NT2/D1 (cell line): Measurements from ENCODE around the gene TMEM178A.

Source experiments
- SUZ12 ChIP-seq: IDR thresholded peaks from 2 replicates; pipeline ENCODE4 v1.6.1; 2011; ENCODE audit not compliant: insufficient read length, insufficient read depth; ENCODE audit errors: extremely low read depth
- YY1 ChIP-seq: IDR thresholded peaks from 2 replicates; pipeline ENCODE4 v1.6.1; 2011; ENCODE audit not compliant: insufficient read length, insufficient read depth

GRCh38 chr2:39649511-39649910 is 16.2 kb upstream of the TMEM178A start:
- TF ChIP-seq YY1, result no peak
- TF ChIP-seq SUZ12, result no peak
